HepG2 (cell line): ENCODE results near the gene FETUB. TPM values are rescaled to one million over a fixed set of nuclear protein-coding genes. Genes with fewer than 3 reads are reported as not detected.

ENCODE experiments used
- ATAC-seq: fragments of 200-7000 bp; cut with Tn5 transposase; 3 replicates; pipeline ENCODE4 v1.9.1; 2020; ENCODE audit warnings: mild to moderate bottlenecking, moderate library complexity
- BruUV-seq: library from RNA; stranded (reverse); fragments of 400-500 nt; replicated peaks from 2 replicates; lab custom pipeline; 2021; lab: Mats Ljungman, UMichigan
- CTCF ChIA-PET: fragments of 300-600 bp; formaldehyde crosslinking; extraction: SDS; loops from one replicate; lab custom pipeline; 2021; ENCODE audit warnings: low total read pairs, inconsistent platforms, low intra/inter-chr PET ratio; lab: Yijun Ruan, JAX
- POLR2A ChIA-PET: fragments of 350-600 bp; sonication (Branson Sonifier 250); formaldehyde crosslinking; loops from one replicate; lab custom pipeline; 2020; ENCODE audit warnings: antibody characterized with exemption, inconsistent platforms; lab: Yijun Ruan, JAX
- DNase-seq: peaks from one replicate; pipeline ENCODE4 v3.0.0-alpha.2; 2015; ENCODE audit warnings: low spot score
- FAIRE-seq: peaks from 3 replicates; lab custom pipeline; 2011; peaks lifted over from hg19 to GRCh38; lab: Jason Lieb, UNC
- H2AFZ ChIP-seq: one replicate; pipeline ENCODE4 v1.6.1; 2011; ENCODE audit warnings: low read length, inconsistent platforms
- H3K27ac ChIP-seq: fragments of 300-600 bp; 3 replicates; pipeline ENCODE4 v1.8.0; 2011; ENCODE audit warnings: mixed run types, mild to moderate bottlenecking, mixed read lengths, low read length, inconsistent platforms; ENCODE audit not compliant: insufficient read depth; ENCODE audit errors: extremely low read length
- H3K27me3 ChIP-seq, 2 experiments: fragments of 200-600 bp in 1 of 2; 2 replicates in 1 of 2; 3 replicates in 1 of 2; pipeline versions ENCODE4 v1.6.0 to v1.8.0; 2011; ENCODE audit warnings: low read length in 2 of 2, mild to moderate bottlenecking in 2 of 2, moderate library complexity in 2 of 2, inconsistent platforms in 1 of 2; ENCODE audit not compliant: insufficient read depth in 2 of 2, control insufficient read depth in 1 of 2
- H3K36me3 ChIP-seq, 2 experiments: fragments of 200-600 bp in 1 of 2; replicated peaks in 1 of 2; 2 replicates in 1 of 2; 3 replicates in 1 of 2; pipeline versions ENCODE4 v1.5.1 to v1.8.0; 2011; ENCODE audit warnings: low read length in 2 of 2, inconsistent platforms in 1 of 2; ENCODE audit not compliant: insufficient read depth in 2 of 2, control insufficient read depth in 1 of 2
- H3K4me1 ChIP-seq: 2 replicates; pipeline ENCODE4 v1.5.1; 2012; ENCODE audit warnings: low read length, inconsistent platforms; ENCODE audit not compliant: insufficient read depth
- H3K4me2 ChIP-seq: 2 replicates; pipeline ENCODE4 v1.6.0; 2011; ENCODE audit warnings: low read depth, low read length, inconsistent platforms
- H3K4me3 ChIP-seq, 3 experiments: fragments of 200-600 bp in 1 of 3; sonication (generic), shearing (Covaris generic) in 1 of 3; replicated peaks in 1 of 3; 2 replicates each; pipeline ENCODE4 v1.5.1; 2011 to 2016; ENCODE audit warnings: low read length in 3 of 3, inconsistent platforms in 2 of 3, low read depth in 2 of 3, mild to moderate bottlenecking in 2 of 3, control low read depth in 1 of 3, mixed read lengths in 1 of 3; ENCODE audit not compliant: insufficient read depth in 1 of 3
- H3K79me2 ChIP-seq: one replicate; pipeline ENCODE4 v1.6.1; 2011; ENCODE audit warnings: low read length, inconsistent platforms; ENCODE audit not compliant: insufficient read depth
- H3K9ac ChIP-seq: 2 replicates; pipeline ENCODE4 v1.6.0; 2011; ENCODE audit warnings: mild to moderate bottlenecking, low read depth, low read length, inconsistent platforms; ENCODE audit not compliant: insufficient read depth
- H3K9me3 ChIP-seq: 2 replicates; pipeline ENCODE4 v1.5.1; 2012; ENCODE audit warnings: mild to moderate bottlenecking, low read length
- H4K20me1 ChIP-seq: 2 replicates; pipeline ENCODE4 v1.6.0; 2011; ENCODE audit warnings: inconsistent platforms, mild to moderate bottlenecking, low read length, moderate library complexity; ENCODE audit not compliant: insufficient read depth
- ZSCAN25 ChIP-seq: sonication (generic); formaldehyde crosslinking; IDR thresholded peaks from 2 replicates; pipeline ENCODE4 v1.8.0; 2022; ENCODE audit warnings: mild to moderate bottlenecking, missing genetic modification reagents
- WGBS: methylation state at CpG from one replicate; pipeline ENCODE4 v1.1.6; 2017; ENCODE audit warnings: low lambda C conversion rate; 5-methylcytosine and 5-hydroxymethylcytosine counted together
- in situ Hi-C: cut with HindIII; loops from 2 replicates; pipeline ENCODE4 v1.10.0; 2017; ENCODE audit warnings: low pct_unique_long_range_greater_than_20kb; ENCODE audit not compliant: extremely low pct_ligation_motif_present
- intact Hi-C: fragments of 100-400 bp; cut with micrococcal nuclease; formaldehyde crosslinking; loops from one replicate; pipeline ENCODE4 v1.10.0; 2022; ENCODE audit not compliant: unreplicated experiment
- polyA plus RNA-seq, 8 experiments: library from polyadenylated mRNA; depleted of rRNA in 3 of 8; stranded (reverse) in 7 of 8; unstranded in 1 of 8; fragments of >200 nt; fragmentation: Illumina TruSeq in 4 of 8; extraction: Trizol in 4 of 8; gene quantifications; 2 replicates each; pipeline versions ENCODE4 v1.2.1 to v1.2.3, GENCODE V29; 2011 to 2016; ENCODE audit warnings: low read depth in 4 of 8, missing spikeins in 1 of 8, mixed read lengths in 1 of 8; ENCODE audit not compliant: insufficient read depth in 1 of 8
- total RNA-seq, 5 experiments: library from RNA; depleted of rRNA; stranded (reverse); fragments of >200 nt; fragmentation: Illumina TruSeq; extraction: Trizol; gene quantifications; 2 replicates each; pipeline ENCODE4 v1.2.3, GENCODE V29; 2016; ENCODE audit warnings: low read depth in 1 of 5
- TF ChIP-seq, protein P1 (sequence below): sonication (generic); formaldehyde crosslinking; IDR thresholded peaks from 2 replicates; pipeline ENCODE4 v1.5.0; 2020; ENCODE audit warnings: mild to moderate bottlenecking, missing genetic modification reagents
- TF ChIP-seq, protein P2 (sequence below): sonication (generic); formaldehyde crosslinking; IDR thresholded peaks from 2 replicates; pipeline ENCODE4 v1.5.0; 2020; ENCODE audit warnings: missing genetic modification reagents

FETUB gene
- total and polyA plus RNA-seq, 2 of the 13 experiments (the other 11 are each of a cell fraction or from before 2014, with no cell fraction given) = 2.1 to 4.4 TPM

DNA sequence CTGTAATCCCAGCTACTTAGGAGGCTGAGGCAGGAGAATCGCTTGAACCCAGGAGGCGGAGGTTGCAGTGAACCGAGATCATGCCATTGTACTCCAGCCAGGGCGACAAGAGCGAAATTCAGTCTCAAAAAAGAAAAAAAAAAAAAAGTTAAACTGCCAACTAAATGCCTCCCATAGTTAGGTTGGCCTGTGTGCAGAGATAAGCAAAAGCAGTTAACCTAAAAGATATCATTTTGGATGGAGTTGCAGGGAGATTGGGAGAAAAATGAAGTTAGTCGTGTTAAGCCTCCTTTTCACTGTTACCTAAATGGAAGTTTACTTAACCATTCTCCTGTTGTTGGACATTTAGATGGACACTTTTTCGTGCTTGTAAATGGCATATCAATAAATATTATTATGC is 11.4 kb upstream of the FETUB start:
- H3K4me3 ChIP-seq = no peak overlapping the region
- intact Hi-C loops (no loop called here), in situ Hi-C loops (no loop called here)
- no peak overlapping the region for H3K4me2 ChIP-seq
- TF ChIP-seq, protein P1, sequence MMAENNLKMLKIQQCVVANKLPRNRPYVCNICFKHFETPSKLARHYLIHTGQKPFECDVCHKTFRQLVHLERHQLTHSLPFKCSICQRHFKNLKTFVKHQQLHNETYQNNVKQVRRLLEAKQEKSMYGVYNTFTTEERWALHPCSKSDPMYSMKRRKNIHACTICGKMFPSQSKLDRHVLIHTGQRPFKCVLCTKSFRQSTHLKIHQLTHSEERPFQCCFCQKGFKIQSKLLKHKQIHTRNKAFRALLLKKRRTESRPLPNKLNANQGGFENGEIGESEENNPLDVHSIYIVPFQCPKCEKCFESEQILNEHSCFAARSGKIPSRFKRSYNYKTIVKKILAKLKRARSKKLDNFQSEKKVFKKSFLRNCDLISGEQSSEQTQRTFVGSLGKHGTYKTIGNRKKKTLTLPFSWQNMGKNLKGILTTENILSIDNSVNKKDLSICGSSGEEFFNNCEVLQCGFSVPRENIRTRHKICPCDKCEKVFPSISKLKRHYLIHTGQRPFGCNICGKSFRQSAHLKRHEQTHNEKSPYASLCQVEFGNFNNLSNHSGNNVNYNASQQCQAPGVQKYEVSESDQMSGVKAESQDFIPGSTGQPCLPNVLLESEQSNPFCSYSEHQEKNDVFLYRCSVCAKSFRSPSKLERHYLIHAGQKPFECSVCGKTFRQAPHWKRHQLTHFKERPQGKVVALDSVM (CRISPR knock-in tag) = peak; percentile 36; the same call in 1 of the 2 replicates
- TF ChIP-seq ZSCAN25 (CRISPR knock-in tag) = no peak
- TF ChIP-seq, protein P2, sequence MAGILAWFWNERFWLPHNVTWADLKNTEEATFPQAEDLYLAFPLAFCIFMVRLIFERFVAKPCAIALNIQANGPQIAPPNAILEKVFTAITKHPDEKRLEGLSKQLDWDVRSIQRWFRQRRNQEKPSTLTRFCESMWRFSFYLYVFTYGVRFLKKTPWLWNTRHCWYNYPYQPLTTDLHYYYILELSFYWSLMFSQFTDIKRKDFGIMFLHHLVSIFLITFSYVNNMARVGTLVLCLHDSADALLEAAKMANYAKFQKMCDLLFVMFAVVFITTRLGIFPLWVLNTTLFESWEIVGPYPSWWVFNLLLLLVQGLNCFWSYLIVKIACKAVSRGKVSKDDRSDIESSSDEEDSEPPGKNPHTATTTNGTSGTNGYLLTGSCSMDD (CRISPR knock-in tag) = no peak
- H3K79me2 ChIP-seq = no peaks in the 10 kb centered on the region
- ChIA-PET CTCF (no interaction called here), POLR2A (no interaction called here)
- WGBS = 92% methylated on average over 7 of the region's 7 CpGs
- H3K27me3 ChIP-seq = no peaks in the 10 kb centered on the region
- H2AFZ ChIP-seq = no peak overlapping the region
- no peak for DNase-seq
- H4K20me1 ChIP-seq = peaks cover 21% of the 10 kb centered on the region
- ATAC-seq = no peak
- no peak overlapping the region for H3K9ac ChIP-seq
- FAIRE-seq = no peak
- H3K27ac ChIP-seq = no peak overlapping the region
- H3K9me3 ChIP-seq = no peaks in the 10 kb centered on the region
- H3K4me1 ChIP-seq = peaks cover 40% of the 10 kb centered on the region
- BruUV-seq = no TSS peak
- 0 out of 5 replicates have a peak, but pooled peaks cover 0 to 2% of the 10 kb centered on the region in 2 experiments for H3K36me3 ChIP-seq
